Neuronal stem cell (in vitro differentiated cells): ENCODE data around the gene OR2AT4.

ENCODE experiments used
- DNase-seq: peaks from one replicate; pipeline ENCODE4 v3.0.0-alpha.2; 2013; ENCODE audit warnings: low spot score
- H2AFZ ChIP-seq: one replicate; pipeline ENCODE4 v1.6.1; 2013; ENCODE audit warnings: mild to moderate bottlenecking, low read length, inconsistent platforms
- H2AK5ac ChIP-seq: 2 replicates; pipeline ENCODE4 v1.6.1; 2013; ENCODE audit warnings: low read depth, mild to moderate bottlenecking, inconsistent platforms, low read length, moderate library complexity, mixed read lengths
- H2BK120ac ChIP-seq: 2 replicates; pipeline ENCODE4 v1.6.1; 2013; ENCODE audit warnings: low read depth, mild to moderate bottlenecking, inconsistent platforms, low read length, moderate library complexity, mixed read lengths
- H2BK12ac ChIP-seq: one replicate; pipeline ENCODE4 v1.6.1; 2013; ENCODE audit warnings: low read length, inconsistent platforms
- H2BK15ac ChIP-seq: 2 replicates; pipeline ENCODE4 v1.6.1; 2013; ENCODE audit warnings: mild to moderate bottlenecking, low read length, inconsistent platforms, mixed read lengths
- H2BK5ac ChIP-seq: one replicate; pipeline ENCODE4 v1.6.1; 2013; ENCODE audit warnings: inconsistent platforms, mild to moderate bottlenecking, low read length, moderate library complexity
- H3K14ac ChIP-seq: one replicate; pipeline ENCODE4 v1.6.1; 2013; ENCODE audit warnings: low read length, inconsistent platforms
- H3K18ac ChIP-seq: 2 replicates; pipeline ENCODE4 v1.6.1; 2013; ENCODE audit warnings: low read length, inconsistent platforms
- H3K23ac ChIP-seq: 2 replicates; pipeline ENCODE4 v1.6.1; 2013; ENCODE audit warnings: low read depth, mild to moderate bottlenecking, mixed read lengths, low read length, inconsistent platforms; ENCODE audit not compliant: poor library complexity
- H3K27ac ChIP-seq: replicated peaks from 3 replicates; pipeline ENCODE4 v1.5.1; 2013; ENCODE audit warnings: low read length, inconsistent platforms
- H3K27me3 ChIP-seq, 3 experiments: 2 replicates each; pipeline ENCODE4 v1.6.1; 2013; ENCODE audit warnings: low read length in 3 of 3, mild to moderate bottlenecking in 2 of 3, inconsistent platforms in 1 of 3, low read depth in 1 of 3, mixed read lengths in 1 of 3, moderate library complexity in 1 of 3; ENCODE audit not compliant: control insufficient read depth in 3 of 3, insufficient read depth in 3 of 3
- H3K36me3 ChIP-seq, 2 donors: replicated peaks in 1 of 2; 2 replicates each; pipeline ENCODE4 v1.6.1; 2013; ENCODE audit warnings: low read length in 2 of 2; ENCODE audit not compliant: control insufficient read depth in 2 of 2, insufficient read depth in 2 of 2
- H3K4ac ChIP-seq: 2 replicates; pipeline ENCODE4 v1.6.1; 2013; ENCODE audit warnings: inconsistent platforms, mild to moderate bottlenecking, low read length, moderate library complexity
- H3K4me1 ChIP-seq, 2 donors: 1 replicate in 1 of 2; 2 replicates in 1 of 2; pipeline ENCODE4 v1.6.1; 2013; ENCODE audit warnings: low read length in 2 of 2, low read depth in 1 of 2; ENCODE audit not compliant: control insufficient read depth in 2 of 2, insufficient read depth in 1 of 2
- H3K4me2 ChIP-seq: one replicate; pipeline ENCODE4 v1.6.1; 2013; ENCODE audit warnings: mild to moderate bottlenecking, low read length, inconsistent platforms; ENCODE audit not compliant: insufficient read depth, poor library complexity, severe bottlenecking
- H3K4me3 ChIP-seq, 2 donors: 2 replicates each; pipeline ENCODE4 v1.5.1; 2013; ENCODE audit warnings: low read length in 2 of 2, mild to moderate bottlenecking in 2 of 2, inconsistent platforms in 1 of 2, moderate library complexity in 1 of 2
- H3K79me1 ChIP-seq: one replicate; pipeline ENCODE4 v1.6.1; 2013; ENCODE audit warnings: low read depth, mild to moderate bottlenecking, inconsistent platforms, low read length, moderate library complexity
- H3K9ac ChIP-seq: one replicate; pipeline ENCODE4 v1.6.1; 2013; ENCODE audit warnings: mild to moderate bottlenecking, low read depth, low read length, inconsistent platforms; ENCODE audit not compliant: poor library complexity
- H3K9me3 ChIP-seq, 2 donors: replicated peaks in 1 of 2; 2 replicates each; pipeline versions ENCODE3 to v1.6.1; 2013; ENCODE audit warnings: low read length in 2 of 2, mild to moderate bottlenecking in 2 of 2, inconsistent platforms in 1 of 2, low read depth in 1 of 2, mixed read lengths in 1 of 2, moderate library complexity in 1 of 2; ENCODE audit not compliant: control insufficient read depth in 2 of 2, insufficient read depth in 1 of 2
- H4K8ac ChIP-seq: one replicate; pipeline ENCODE4 v1.6.1; 2013; ENCODE audit warnings: low read depth, mild to moderate bottlenecking, inconsistent platforms, low read length, moderate library complexity
- H4K91ac ChIP-seq: one replicate; pipeline ENCODE4 v1.6.1; 2013; ENCODE audit warnings: low read length, low read depth, mild to moderate bottlenecking, inconsistent platforms; ENCODE audit not compliant: poor library complexity
- WGBS, 2 donors: extraction: QIAGEN DNeasy Blood & Tissue Kit; methylation state at CpG; one replicate each; pipeline ENCODE4 v1.1.7; 2013; ENCODE audit warnings: missing lambda C conversion rate in 2 of 2, mixed read lengths in 1 of 2; ENCODE audit not compliant: insufficient read length in 2 of 2, insufficient replicate concordance in 1 of 2; ENCODE audit errors: extremely low coverage in 2 of 2; 5-methylcytosine and 5-hydroxymethylcytosine counted together

The OR2AT4 gene

GRCh38 chr11:75090671-75091177 lies 6.0 kb downstream of the OR2AT4 start:
- Histone ChIP-seq H2BK12ac (no peak overlapping the region), H3K4me1 (no peaks in the 10 kb centered on the region), H3K18ac (no peak overlapping the region), H3K23ac (no peak overlapping the region), H3K27ac (no peak overlapping the region), H3K4ac (no peak overlapping the region), H2BK120ac (no peak overlapping the region), H3K4me2 (no peak overlapping the region), H3K79me1 (no peaks in the 10 kb centered on the region), H3K27me3 (peaks cover 0 to 5% (median 0%) of the 10 kb centered on the region in 3 experiments), H2AFZ (no peak overlapping the region), H3K4me3 (no peak overlapping the region), H2AK5ac (no peak overlapping the region), H3K36me3 (no peaks in the 10 kb centered on the region), H4K8ac (no peak overlapping the region), H2BK5ac (no peak overlapping the region), H3K9ac (no peak overlapping the region), H3K14ac (no peak overlapping the region), H3K9me3 (peaks cover 3 to 8% of the 10 kb centered on the region in 2 donors), H2BK15ac (no peak overlapping the region), H4K91ac (no peak overlapping the region)
- DNase-seq, result no peak
- no CpG with 5 or more reads among the region's 4 CpGs for WGBS, 2 donors

GRCh38 chr11:75087319-75088305 lies 9.1 kb downstream of the OR2AT4 start:
- H3K18ac ChIP-seq, result no peak overlapping the region

GRCh38 chr11:75084883-75085282 lies 11.8 kb downstream of the OR2AT4 start:
- Histone ChIP-seq H3K4me2 (no peak overlapping the region), H3K23ac (no peak overlapping the region), H3K27me3 (peaks cover 0 to 7% (median 0%) of the 10 kb centered on the region in 3 experiments), H4K8ac (no peak overlapping the region), H2BK12ac (no peak overlapping the region), H3K4me3 (no peak overlapping the region), H3K79me1 (no peaks in the 10 kb centered on the region), H3K4ac (no peak overlapping the region), H3K14ac (no peak overlapping the region), H3K36me3 (no peaks in the 10 kb centered on the region), H2BK5ac (no peak overlapping the region), H3K4me1 (no peaks in the 10 kb centered on the region), H2BK15ac (no peak overlapping the region), H3K9ac (no peak overlapping the region), H2AFZ (no peak overlapping the region), H3K27ac (no peak overlapping the region), H4K91ac (no peak overlapping the region), H3K18ac (no peak overlapping the region), H3K9me3 (no peaks in the 10 kb centered on the region), H2AK5ac (no peak overlapping the region), H2BK120ac (no peak overlapping the region)
- no CpG with 5 or more reads among the region's 1 CpG for WGBS, 2 donors
- no peak for DNase-seq

More at GRCh38 chr11:75087319-75088305, 9.1 kb downstream of the OR2AT4 start:
- Histone ChIP-seq H3K27ac (no peak overlapping the region), H2AFZ (no peak overlapping the region), H3K79me1 (no peaks in the 10 kb centered on the region), H4K91ac (no peak overlapping the region), H3K27me3 (peaks cover 0 to 7% (median 0%) of the 10 kb centered on the region in 3 experiments), H2BK120ac (no peak overlapping the region), H3K4me2 (no peak overlapping the region), H2BK15ac (no peak overlapping the region), H4K8ac (no peak overlapping the region), H3K9ac (no peak overlapping the region), H3K4me1 (no peaks in the 10 kb centered on the region), H3K4ac (no peak overlapping the region), H2AK5ac (no peak overlapping the region), H2BK12ac (no peak overlapping the region), H3K4me3 (no peak overlapping the region), H3K9me3 (peaks cover 3 to 8% of the 10 kb centered on the region in 2 donors), H2BK5ac (no peak overlapping the region), H3K36me3 (no peaks in the 10 kb centered on the region), H3K23ac (no peak overlapping the region), H3K14ac (no peak overlapping the region)
- no peak for DNase-seq
- WGBS, 2 donors, result no CpG with 5 or more reads among the region's 7 CpGs

- H3K4ac ChIP-seq, result no peak overlapping the region
- H3K4me1 ChIP-seq, result no peaks in the 10 kb centered on the region
- H3K14ac ChIP-seq, result no peak overlapping the region
- no peak overlapping the region for H4K8ac ChIP-seq
- H3K9ac ChIP-seq, result no peak overlapping the region
- no CpG with 5 or more reads among the region's 1 CpG for WGBS, 2 donors
- H3K9me3 ChIP-seq, result no peaks in the 10 kb centered on the region
- H2BK120ac ChIP-seq, result no peak overlapping the region
- H3K79me1 ChIP-seq, result no peaks in the 10 kb centered on the region
- no peak for DNase-seq
- H3K4me3 ChIP-seq, result no peak overlapping the region
- H3K27me3 ChIP-seq, result peaks cover 0 to 7% (median 0%) of the 10 kb centered on the region in 3 experiments
- H2BK12ac ChIP-seq, result no peak overlapping the region
- no peak overlapping the region for H3K4me2 ChIP-seq
- no peaks in the 10 kb centered on the region for H3K36me3 ChIP-seq
- no peak overlapping the region for H4K91ac ChIP-seq
- no peak overlapping the region for H2AFZ ChIP-seq
- H2BK15ac ChIP-seq, result no peak overlapping the region
- no peak overlapping the region for H2BK5ac ChIP-seq
- no peak overlapping the region for H2AK5ac ChIP-seq
- H3K23ac ChIP-seq, result no peak overlapping the region
- no peak overlapping the region for H3K18ac ChIP-seq
- no peak overlapping the region for H3K27ac ChIP-seq
These were observed 13.5 kb downstream of the OR2AT4 start for GRCh38 chr11:75083217-75083605.
